GM21515 (cell line): ENCODE data around the gene PALS2.
A peak's percentile ranks its signal among the peaks of the same experiment; 100 is the strongest.

Source experiments
- ATAC-seq: cut with Tn5 transposase; IDR thresholded peaks from one replicate; pipeline ENCODE4 v1.9.1; 2021; ENCODE audit not compliant: unreplicated experiment

Gene PALS2

GRCh38 chr7:24572997-24573553, at the start of gene PALS2:
PALS2 (plus strand) TSS chr7:24573452; CDS start chr7:24623668, 50,216 bp downstream.
- peak; percentile 51 for ATAC-seq

GRCh38 chr7:24531255-24531654, 42.0 kb upstream of the PALS2 start:
- ATAC-seq, result no peak

- ATAC-seq, result no peak
Observed at GRCh38 chr7:24536682-24537081, 36.6 kb upstream of the PALS2 start.

- no peak for ATAC-seq
Observed at GRCh38 chr7:24540956-24541355, 32.3 kb upstream of the PALS2 start.

- no peak for ATAC-seq
Observed at GRCh38 chr7:24545215-24545614, 28.0 kb upstream of the PALS2 start.

GRCh38 chr7:24548390-24548789, 24.9 kb upstream of the PALS2 start:
- no peak for ATAC-seq

GRCh38 chr7:24549991-24550390, 23.3 kb upstream of the PALS2 start:
- no peak for ATAC-seq

GRCh38 chr7:24555184-24555583, 18.1 kb upstream of the PALS2 start:
- ATAC-seq, result no peak

- no peak for ATAC-seq
Observed at GRCh38 chr7:24555719-24556118, 17.5 kb upstream of the PALS2 start.

GRCh38 chr7:24560772-24561171, 12.5 kb upstream of the PALS2 start:
- no peak for ATAC-seq

- ATAC-seq, result no peak
Observed at GRCh38 chr7:24566274-24566673, 7.0 kb upstream of the PALS2 start.

GRCh38 chr7:24570983-24571382, 2.3 kb upstream of the PALS2 start:
- no peak for ATAC-seq

- no peak for ATAC-seq
Observed at GRCh38 chr7:24572016-24572392, 1.2 kb upstream of the PALS2 start.

- ATAC-seq, result no peak
Observed at GRCh38 chr7:24572393-24572996, 757 bp upstream of the PALS2 start.

- peak; percentile 30 for ATAC-seq
Observed at GRCh38 chr7:24573554-24574338, 494 bp downstream of the PALS2 start.

- peak; percentile 0 for ATAC-seq
Observed at GRCh38 chr7:24574386-24574785, 1.1 kb downstream of the PALS2 start.

GRCh38 chr7:24574950-24575349, 1.7 kb downstream of the PALS2 start:
- ATAC-seq, result no peak

GRCh38 chr7:24576171-24577025, 3.1 kb downstream of the PALS2 start:
- no peak for ATAC-seq

GRCh38 chr7:24578052-24578451, 4.8 kb downstream of the PALS2 start:
- no peak for ATAC-seq

GRCh38 chr7:24580283-24580946, 7.2 kb downstream of the PALS2 start:
- ATAC-seq, result no peak

- no peak for ATAC-seq
Observed at GRCh38 chr7:24582166-24582565, 8.9 kb downstream of the PALS2 start.
